CD4-positive, alpha-beta T cell treated with Interleukin-4 for 1 hour (primary cell): ENCODE measurements around the gene CRKL.
"Not testable (repeated sequence)": the region's sequence is repeated elsewhere in the genome, so short reads cannot be mapped to it uniquely, and the experiment has no call there.

Experiments used
- DNase-seq, 2 donors: peaks; one replicate each; pipeline ENCODE4 v3.0.0-alpha.2; 2020 to 2022

Gene CRKL

GRCh38 chr22:20935049-20935448 lies 17.8 kb downstream of the CRKL start:
- DNase-seq = not testable (repeated sequence)

GRCh38 chr22:20935780-20936539 lies 18.8 kb downstream of the CRKL start:
- not testable (repeated sequence) for DNase-seq

GRCh38 chr22:20937031-20937793 lies 20.0 kb downstream of the CRKL start:
- no peak for DNase-seq

- DNase-seq = no peak
These were observed 20.8 kb downstream of the CRKL start for GRCh38 chr22:20937794-20938671.

- DNase-seq = not testable (repeated sequence)
These were observed 22.4 kb downstream of the CRKL start for GRCh38 chr22:20939457-20940185.

GRCh38 chr22:20940186-20940651 lies 23.0 kb downstream of the CRKL start:
- no peak for DNase-seq

GRCh38 chr22:20940904-20941385 lies 23.7 kb downstream of the CRKL start:
- no peak for DNase-seq

- DNase-seq = not testable (repeated sequence)
These were observed 25.1 kb downstream of the CRKL start for GRCh38 chr22:20942203-20942902.

GRCh38 chr22:20943104-20943933 lies 26.1 kb downstream of the CRKL start:
- DNase-seq = no peak

GRCh38 chr22:20944042-20944441 lies 26.8 kb downstream of the CRKL start:
- no peak for DNase-seq

GRCh38 chr22:20945578-20945934 lies 28.3 kb downstream of the CRKL start:
- no peak for DNase-seq

- no peak for DNase-seq
These were observed 29.1 kb downstream of the CRKL start for GRCh38 chr22:20946080-20946986.

GRCh38 chr22:20946991-20947390 lies 29.8 kb downstream of the CRKL start:
- no peak for DNase-seq

GRCh38 chr22:20948450-20948849 lies 31.2 kb downstream of the CRKL start:
- no peak for DNase-seq

GRCh38 chr22:20948989-20949388 lies 31.8 kb downstream of the CRKL start:
- no peak for DNase-seq

- DNase-seq = no peak
These were observed 32.5 kb downstream of the CRKL start for GRCh38 chr22:20949698-20950183.

- no peak for DNase-seq
These were observed 34.1 kb downstream of the CRKL start for GRCh38 chr22:20951151-20951931.

- DNase-seq = no peak
These were observed 34.7 kb downstream of the CRKL start for GRCh38 chr22:20951932-20952380.
